HG03097 (cell line): ENCODE measurements around the gene MXRA8.
"Not testable (repeated sequence)": the region's sequence is repeated elsewhere in the genome, so short reads cannot be mapped to it uniquely, and the experiment has no call there.

Experiments used
- ATAC-seq: cut with Tn5 transposase; IDR thresholded peaks from one replicate; pipeline ENCODE4 v1.9.1; 2021; ENCODE audit not compliant: unreplicated experiment, low FRiP score

MXRA8 gene

DNA sequence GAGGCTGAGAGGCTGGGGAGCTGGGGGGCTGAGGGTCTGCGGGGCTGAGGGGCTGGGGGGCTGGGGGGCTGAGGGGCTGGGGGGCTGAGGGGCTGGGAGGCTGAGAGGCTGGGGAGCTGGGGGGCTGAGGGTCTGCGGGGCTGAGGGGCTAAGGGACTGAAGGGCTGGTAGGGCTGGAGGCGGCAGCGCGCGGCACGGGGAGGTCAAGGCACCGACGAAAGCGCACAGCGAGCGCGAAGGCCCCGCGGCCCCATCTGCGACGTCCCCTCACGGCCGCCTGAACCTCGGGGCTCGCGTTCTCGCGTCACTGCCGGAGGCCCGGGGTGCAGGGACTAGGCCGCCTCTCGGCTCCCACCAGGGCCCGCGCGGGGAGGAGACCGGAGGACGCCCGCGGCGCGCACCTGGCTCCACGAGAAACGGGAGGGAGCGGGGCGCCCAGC is 34.3 kb downstream of the MXRA8 start:
- ATAC-seq, result no peak

DNA sequence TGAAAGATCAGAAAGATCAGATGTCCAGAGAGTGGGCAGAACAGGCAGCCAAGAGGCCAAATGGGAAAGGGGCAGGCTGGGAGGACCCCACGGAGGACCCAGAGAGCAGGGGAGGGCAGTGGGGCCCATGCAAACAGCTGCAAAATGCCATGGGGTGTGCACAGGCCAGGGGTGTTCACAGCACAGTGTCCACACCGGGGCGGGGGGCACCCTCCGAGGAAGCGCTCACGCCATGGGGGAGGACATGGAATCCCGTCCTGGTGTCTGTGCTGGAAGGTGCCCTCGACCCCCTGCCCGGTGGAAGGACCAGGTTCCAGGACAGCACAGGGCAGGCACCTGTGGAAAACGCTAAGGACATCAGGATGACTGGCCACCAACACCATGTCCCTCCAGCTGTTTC is 35.4 kb downstream of the MXRA8 start:
- no peak for ATAC-seq

DNA sequence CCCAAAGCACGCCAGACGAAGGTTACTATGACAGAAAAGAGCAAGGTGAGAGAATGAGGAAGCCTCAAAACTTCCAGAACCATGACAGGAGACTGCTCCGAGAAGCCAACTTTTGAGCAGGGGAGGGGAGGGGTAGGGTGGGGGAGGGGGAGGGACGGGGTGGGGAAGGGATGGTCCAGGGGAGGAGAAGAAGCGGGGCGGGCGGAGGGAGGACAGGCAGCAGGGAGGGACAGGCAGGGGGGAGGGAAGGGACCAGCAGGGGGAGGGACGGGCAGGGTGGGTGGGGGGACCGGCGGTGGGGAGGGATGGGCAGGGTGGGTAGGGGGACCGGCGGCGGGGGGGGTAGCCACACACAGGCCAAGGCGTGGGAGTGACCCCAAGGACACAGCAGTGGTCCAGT is 35.9 kb downstream of the MXRA8 start:
- ATAC-seq, result no peak

DNA sequence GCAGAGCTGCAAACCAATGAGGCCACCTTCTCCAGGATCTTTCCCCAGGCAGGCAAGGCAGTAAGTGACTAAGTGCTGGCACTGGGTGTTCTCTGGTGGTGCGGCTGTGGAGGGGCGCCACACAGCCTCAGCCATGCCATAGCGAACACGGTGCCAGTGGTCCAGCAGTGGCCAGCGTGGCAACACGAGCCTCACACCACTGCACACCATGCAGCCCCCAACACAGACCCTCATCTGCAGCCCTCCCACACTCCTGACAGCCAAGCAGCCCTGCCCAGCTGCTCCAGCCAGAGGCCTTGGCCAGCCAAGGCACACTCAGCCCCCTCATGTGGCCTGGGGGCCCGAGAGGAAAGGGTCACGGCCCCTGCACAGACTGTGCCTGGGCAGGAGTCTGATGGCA is 36.9 kb downstream of the MXRA8 start:
- ATAC-seq, result no peak

DNA sequence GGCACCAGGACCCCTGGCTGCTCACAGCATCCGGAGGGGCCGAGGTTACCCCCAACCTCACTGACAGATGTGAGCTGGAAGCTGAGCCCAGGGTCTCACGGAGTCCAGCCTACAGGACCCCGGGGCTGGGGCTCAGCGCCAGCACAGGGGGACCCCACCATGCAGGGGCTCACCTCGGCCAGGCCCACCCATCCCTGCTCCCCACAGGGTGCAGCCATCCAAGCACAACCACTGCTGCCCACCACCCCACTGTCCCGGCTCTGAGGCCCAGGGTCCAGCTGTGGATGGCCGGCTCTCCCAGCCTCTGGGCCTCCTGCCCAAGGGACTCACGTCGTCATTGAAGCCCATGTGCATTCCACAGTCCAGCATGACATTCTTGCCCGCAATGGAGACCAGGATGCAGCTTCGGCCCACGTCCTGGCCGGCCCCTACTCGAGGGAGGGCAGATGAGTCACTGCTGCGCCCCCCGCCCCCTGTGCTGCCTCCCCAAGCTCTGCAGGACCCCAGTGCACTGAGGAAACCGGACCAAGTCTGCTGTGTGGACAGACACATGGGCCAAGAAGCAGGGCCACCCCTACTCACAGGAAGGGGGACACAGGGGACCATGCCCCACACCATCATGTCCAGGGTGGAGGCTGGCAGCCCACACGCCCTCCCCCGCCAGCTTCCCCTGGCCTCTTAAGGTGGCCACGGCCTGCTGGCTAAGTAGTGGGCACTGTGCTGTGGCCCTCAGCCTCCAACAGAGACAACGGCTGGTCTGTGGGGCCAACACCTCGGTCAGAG is 37.5 kb downstream of the MXRA8 start:
- ATAC-seq, result no peak

DNA sequence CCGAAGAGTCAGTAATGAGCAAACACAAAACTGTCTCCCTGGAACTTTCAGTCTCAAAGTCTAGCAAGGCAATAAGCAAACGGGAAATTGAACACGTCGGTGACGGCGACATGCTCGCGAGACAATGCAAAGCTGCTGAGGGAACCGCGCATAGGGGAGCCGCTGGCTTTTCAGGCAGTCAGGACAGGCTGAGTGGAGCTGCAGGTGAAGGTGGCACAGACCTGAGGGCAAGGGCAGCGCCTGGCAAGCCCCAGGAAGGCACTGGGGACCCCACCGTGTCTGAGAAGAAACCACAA is 38.8 kb downstream of the MXRA8 start:
- ATAC-seq, result no peak

DNA sequence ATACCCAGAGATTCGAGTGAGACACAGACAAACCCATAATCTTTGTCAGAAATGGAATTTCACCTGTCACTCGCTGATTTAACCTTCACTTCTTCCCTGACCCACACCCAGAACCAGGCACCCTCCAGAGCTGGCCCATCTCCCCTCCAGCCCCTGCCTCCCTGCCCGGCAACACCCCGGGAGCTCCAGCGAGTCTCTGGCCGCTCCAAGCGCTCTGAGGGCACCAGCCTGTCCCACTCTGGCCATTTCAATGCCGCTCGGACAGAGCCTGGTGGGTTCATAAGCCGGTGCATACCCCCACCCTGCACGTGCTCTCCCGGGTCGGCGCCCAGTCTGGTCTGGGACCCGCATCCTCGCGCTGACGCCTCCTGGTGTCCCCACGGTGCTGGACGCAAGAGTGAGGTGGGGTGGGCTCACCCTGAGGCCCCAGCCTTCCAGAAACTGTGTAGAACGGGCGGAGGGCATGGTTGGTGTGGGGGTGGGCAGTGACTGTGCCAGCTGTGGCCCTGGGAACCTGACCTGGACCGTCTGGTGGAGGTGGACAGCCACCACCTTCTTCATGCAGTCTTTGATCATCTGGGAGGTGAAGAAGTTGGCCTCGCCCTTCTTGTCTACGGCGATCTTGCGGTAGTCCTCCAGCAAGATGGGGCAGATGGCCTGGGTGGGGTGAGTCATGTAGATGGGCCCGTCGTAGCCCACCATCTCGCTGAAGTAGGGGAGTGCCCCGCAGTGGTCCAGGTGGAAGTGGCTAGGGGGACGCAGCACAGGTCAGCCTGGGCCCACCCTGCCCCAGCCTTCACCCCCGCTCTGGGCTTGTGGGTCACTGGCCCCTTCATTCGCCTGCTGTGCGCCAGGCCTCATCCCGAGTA is 39.3 kb downstream of the MXRA8 start:
- ATAC-seq, result no peak

DNA sequence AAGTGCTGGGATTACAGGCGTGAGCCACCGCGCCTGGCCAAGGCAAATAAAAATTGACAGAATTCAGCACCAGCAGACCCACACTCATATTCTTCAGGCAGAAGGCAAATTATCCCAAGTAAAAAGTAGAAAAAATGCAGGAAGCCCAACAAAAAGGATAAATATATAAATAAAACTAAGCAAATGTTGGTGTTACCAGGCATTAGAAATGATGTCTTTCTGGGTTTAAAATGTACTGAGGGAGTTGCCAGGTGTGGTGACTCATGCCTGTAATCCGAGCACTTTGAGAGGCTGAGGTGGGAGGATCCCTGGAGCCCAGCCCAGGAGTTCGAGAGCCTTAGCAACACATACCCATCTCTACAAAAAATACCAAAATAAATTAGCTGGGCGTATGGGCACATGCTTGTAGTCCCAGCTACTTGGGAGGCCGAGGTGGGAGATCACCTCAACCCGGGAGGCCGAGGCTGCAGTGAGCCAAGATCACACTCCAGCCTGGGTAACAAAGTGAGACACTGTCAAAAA is 40.2 kb downstream of the MXRA8 start:
- no peak for ATAC-seq

DNA sequence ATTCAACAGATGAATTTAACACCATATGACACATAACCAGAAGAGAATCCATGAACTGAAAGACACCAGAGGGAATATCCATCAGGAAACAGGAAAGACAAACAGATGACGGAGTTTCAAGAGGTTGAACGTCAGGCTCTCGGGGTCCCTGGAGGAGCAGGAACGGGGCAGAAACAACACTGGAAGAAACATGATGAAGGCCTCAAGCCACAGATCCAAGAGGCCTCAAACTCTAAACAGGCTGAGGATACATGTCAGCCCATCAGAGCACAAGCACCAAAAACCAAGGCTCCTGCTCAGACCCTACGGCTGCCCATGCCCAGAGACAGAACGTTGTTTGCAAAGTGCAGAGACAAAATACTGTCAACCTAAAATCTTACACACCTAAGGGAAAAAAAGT is 40.9 kb downstream of the MXRA8 start:
- no peak for ATAC-seq

DNA sequence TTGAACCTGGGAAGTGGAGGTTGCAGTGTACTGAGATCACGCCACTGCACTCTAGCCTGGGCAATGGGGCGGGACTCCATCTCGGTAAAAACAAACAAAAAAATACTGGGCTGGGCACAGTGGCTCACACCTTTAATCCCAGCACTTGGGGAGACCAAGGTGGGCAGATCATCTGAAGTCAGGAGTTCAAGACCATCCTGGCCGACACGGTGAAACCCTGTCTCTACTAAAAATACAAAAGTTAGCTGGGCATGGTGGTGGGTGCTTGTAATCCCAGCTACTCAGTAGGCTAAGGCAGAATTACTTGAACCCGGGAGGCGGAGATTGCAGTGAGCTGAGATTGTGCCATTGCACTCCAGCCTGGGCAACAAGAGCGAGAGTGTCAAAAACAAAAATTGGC is 42.2 kb downstream of the MXRA8 start:
- ATAC-seq, result not testable (repeated sequence)

DNA sequence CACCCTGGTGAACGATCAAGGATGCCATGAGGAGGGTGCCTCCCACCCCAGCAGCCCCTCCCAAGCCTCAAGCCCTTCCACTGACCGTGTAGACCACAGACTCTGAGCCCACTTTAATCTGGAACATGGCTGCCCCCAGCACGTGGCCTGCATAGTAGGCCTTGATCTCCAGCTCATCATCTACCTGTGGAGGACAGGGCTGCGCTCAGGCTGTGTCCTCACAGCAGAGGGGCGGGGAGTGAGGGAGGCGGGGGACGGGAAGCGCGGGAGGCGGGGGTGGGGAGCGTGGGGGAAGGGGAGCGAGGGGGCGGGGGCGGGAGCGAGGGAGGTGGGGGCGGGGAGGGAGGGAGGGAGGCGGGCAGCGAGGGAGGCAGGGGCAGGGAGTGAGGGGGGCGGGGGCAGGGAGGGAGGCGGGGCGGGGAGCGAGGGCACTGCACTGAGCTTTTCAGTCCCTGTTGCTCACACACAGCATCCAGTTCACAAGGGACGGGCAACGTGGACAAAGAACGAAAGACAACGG is 42.9 kb downstream of the MXRA8 start:
- ATAC-seq, result no peak

DNA sequence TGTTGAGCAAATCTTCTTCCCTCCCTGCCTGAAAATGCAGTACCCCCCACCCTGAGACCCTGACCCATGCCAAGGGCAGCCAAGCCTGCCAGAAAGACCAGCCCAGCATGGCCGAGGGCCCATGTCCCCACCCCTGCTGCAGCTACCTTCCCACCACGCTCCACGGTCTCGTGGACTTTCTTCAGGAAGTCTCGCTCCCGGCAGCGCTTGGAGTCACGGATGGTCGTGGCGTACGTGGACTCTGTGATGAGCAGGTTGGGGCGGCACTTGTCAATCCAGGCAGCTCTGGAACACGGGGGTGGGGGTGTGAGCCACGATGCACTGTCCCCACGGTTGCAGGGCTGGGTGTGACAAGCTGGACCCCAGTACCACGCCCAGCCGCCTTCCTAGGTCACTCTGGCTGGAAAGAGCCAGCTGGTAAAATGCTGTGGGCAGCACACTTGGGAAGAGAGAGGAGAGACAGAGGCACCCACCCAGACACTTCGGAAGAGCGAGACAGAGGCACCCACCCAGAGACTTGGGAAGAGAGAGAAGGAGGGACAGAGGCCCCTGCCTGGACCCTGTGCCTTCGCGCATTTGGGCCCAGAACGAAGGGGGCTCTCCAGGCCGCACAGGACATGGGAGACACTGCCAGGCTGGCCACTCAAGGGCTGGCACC is 43.5 kb downstream of the MXRA8 start:
- ATAC-seq, result no peak

DNA sequence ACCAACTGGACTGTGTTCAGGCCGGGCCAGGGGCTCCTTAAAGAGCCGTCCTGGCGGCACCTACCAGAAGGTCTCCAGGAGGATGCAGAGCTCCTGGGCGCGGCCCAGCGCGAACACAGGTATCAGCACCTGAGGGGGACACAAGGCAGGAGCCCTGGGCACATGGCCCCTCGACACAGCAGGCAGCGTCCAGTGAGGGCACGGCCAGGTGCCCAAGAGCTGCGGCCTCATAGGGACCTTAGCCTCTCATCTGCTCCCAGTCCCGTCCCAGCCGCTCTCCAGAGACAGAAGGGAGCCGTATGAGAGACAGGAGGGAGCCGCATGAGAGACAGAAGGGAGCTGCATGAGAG is 44.1 kb downstream of the MXRA8 start:
- no peak for ATAC-seq

DNA sequence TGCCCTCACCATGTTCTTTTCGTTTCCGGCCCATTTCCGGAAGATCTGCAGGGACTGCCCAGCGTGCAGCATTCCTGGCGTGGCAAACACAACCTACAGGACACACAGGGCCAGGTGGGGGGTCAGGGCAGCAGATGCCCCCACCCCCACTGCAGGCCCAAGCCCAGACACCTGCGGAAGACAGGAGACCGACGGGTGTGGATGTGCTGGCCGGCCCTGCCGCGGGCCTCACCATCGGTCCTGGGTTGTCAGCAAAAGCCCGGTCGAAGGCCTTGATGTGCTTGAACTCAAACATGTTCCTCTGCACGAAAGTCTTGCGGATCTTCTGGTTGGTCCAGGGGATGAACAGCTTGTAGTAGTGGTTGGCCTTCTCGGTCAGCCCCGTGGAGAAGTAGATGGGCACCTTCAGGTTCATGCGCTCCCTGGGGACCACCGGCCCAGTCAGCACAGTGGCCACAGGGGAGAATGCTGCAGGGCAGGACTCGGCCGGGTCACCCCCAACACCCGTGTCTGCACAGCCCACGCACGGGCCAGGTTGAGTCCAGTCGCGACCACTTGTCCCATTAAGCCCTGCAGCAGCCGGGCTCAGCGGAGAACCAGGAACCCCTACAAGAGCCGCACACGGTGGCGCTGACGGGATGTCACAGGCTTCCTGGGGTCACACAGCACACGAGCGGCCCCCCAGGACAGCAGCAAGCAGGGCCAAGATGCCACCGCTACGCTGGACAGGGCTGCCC is 44.7 kb downstream of the MXRA8 start:
- ATAC-seq, result no peak

DNA sequence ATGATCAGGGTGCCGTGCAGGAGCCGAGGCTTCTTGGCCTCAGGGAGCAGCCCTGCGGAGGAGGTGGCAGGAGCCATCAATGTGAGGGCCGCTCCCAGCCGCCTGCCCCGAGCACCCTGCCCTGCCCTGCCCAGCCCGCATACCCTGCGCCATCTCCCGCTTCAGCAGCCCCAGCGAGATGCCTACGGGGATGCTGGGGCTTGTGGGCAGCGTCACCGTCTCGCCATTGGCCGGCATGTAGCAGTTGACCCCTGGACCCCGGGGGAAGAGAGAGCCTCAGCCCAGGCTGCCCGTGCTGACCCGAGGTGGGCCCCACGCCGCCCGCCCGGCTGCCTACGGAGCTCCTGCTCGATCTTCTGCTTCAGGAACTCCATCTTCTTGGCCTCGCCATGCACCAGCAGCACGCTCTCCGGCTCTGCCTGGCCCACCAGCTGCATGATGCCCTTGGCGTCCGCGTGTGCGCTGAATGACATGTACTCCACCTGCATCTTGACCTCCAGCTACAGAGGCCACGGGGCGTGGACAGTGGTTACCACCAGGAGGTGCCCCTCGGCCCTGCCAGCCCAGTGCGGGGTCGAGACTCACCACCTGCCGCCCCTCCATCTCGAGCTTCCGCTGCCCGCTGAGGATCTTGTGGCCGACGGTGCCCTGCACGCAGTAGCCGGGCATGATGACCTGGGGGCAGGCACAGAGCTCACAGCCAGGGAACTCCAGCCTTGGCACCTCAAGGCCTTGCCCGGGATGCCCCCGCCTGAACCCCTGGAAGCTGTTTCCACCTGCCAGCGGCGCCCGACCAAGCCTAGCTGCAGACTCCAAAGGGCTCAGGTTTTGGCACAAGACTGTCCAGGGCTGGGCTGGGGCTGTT is 45.7 kb downstream of the MXRA8 start:
- no peak for ATAC-seq

DNA sequence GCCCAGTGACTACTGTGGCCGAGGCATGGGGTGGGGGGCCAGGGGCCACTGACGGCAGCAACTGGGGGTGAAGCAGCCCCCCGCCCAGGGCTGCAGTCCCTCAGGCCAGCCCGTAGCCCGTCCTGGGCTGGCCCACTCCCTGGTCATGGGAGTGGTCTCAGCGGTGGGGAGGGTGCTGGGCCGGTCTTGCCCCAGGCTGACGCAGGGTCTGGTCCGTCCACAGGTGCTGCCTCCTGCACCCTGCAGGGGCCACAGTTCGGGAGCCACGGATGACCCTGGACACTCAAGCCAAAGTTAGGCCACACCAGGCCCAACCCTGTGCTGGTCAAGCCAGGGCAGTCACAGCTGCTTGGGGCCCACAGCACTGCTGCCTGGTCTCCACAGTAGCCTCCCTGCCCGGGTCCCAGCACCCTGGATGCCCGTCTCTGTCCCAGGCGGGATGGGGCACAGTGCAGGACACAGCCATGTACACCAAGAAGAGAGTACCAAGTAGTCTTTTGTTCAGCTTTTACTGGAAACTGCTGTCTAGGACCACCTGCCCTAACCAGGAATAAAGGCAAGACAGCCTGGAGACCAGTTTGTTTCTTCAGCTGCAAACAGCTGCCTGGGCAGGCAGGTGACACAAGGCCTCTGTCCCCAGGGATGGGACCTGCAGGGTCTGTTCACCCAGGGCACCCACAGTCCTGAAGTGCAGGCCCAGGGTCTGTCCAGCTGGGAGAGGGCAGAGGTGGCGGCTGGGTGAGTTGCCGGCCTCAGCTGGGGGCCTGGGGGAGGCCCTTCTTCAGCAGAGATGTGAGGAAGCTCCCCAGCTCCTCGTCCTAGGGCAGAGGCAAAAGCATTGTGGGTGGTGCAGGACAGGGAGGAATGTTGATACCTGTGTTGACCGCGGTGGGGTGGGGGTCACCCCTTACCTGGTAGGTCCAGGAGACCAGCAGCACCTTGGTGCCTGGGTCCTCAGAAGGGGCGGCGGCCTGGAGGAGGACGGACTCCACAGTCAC is 46.9 kb downstream of the MXRA8 start:
- ATAC-seq, result no peak

DNA sequence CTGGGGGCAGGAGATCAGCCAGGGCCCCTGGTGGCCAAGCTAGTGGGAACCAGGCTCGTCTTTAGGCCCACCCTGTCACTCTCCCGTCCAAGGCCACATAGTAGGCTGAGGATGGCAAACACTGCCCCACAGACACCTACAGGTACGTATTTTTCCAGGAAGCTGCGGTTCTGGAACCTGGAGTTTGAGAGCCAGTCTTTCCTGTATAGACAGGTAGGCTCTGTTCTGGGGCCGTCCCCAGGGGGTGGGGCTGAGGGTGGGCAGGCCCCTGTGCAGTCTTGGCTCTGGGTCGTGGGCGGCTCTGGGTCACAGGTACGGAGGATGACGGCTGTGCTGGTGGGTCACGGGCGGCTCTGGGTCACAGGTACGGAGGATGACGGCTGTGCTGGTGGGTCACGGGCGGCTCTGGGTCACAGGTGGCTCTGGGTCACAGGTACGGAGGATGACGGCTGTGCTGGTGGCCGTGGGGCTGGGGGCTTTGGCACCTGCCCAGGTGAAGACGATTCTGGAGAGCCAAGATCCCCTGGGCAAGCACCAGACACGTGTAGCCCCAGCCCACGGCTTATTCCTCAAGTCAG is 47.8 kb downstream of the MXRA8 start:
- no peak for ATAC-seq

DNA sequence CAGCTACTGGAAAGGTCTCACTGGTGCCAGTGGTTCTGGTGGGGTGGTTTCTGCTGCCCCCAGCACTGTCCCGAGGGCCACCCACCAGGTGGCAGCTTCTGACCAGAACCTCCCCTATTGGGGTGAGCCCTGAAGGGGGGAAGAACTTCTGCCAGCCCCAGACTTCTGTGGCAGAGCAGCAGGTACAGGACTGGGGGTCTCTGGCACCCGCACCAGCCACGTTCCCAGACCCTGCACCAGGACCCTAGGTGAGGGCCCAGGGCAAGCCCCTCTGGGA is 48.3 kb downstream of the MXRA8 start:
- no peak for ATAC-seq
